SJCRH30 (cell line): ENCODE measurements around the gene EMC7. TPM values are rescaled to one million over a fixed set of nuclear protein-coding genes. Genes with fewer than 3 reads are reported as not detected.
A peak's percentile ranks its signal among the peaks of the same experiment; 100 is the strongest.
"Not testable (repeated sequence)": the region's sequence is repeated elsewhere in the genome, so short reads cannot be mapped to it uniquely, and the experiment has no call there.

Source experiments
- DNase-seq, 2 experiments: peaks; one replicate each; pipeline ENCODE4 v3.0.0-alpha.2; 2015 to 2020
- H3K27ac ChIP-seq: fragments of 250-450 bp; sonication (Bioruptor Pico); 2 replicates; pipeline ENCODE4 v1.5.1; 2020; ENCODE audit warnings: mild to moderate bottlenecking, moderate library complexity
- H3K27me3 ChIP-seq: fragments of 250-450 bp; sonication (Bioruptor Pico); 2 replicates; pipeline ENCODE4 v1.5.1; 2020; ENCODE audit warnings: mild to moderate bottlenecking, moderate library complexity
- H3K36me3 ChIP-seq: fragments of 250-450 bp; sonication (Bioruptor Pico); 2 replicates; pipeline ENCODE4 v1.5.1; 2020; ENCODE audit warnings: mild to moderate bottlenecking, moderate library complexity
- H3K4me1 ChIP-seq: fragments of 250-450 bp; sonication (Bioruptor Pico); 2 replicates; pipeline ENCODE4 v1.5.1; 2020; ENCODE audit warnings: mild to moderate bottlenecking, moderate library complexity
- H3K4me3 ChIP-seq: fragments of 250-450 bp; sonication (Bioruptor Pico); 2 replicates; pipeline ENCODE4 v1.5.1; 2020; ENCODE audit warnings: mild to moderate bottlenecking, moderate library complexity
- H3K9me3 ChIP-seq: fragments of 250-450 bp; sonication (Bioruptor Pico); replicated peaks from 2 replicates; pipeline ENCODE4 v1.5.1; 2020; ENCODE audit warnings: mild to moderate bottlenecking, moderate library complexity
- total RNA-seq: library from RNA; depleted of rRNA; stranded (reverse); fragments of >200 nt; shearing (Covaris generic); gene quantifications from 2 replicates; pipeline ENCODE4 v1.2.3, GENCODE V29; 2014

The EMC7 gene
- total RNA-seq, 1 experiment from 2014 or later: 33.4 TPM

GRCh38 chr15:34059946-34060345, 41.7 kb downstream of the EMC7 start:
- H3K27me3 ChIP-seq: no peaks in the 10 kb centered on the region
- DNase-seq: no peak

GRCh38 chr15:34059476-34059875, 42.2 kb downstream of the EMC7 start:
- Histone ChIP-seq H3K4me1 (peaks cover 4% of the 10 kb centered on the region; the same call in 1 of the 2 replicates), H3K4me3 (no peak overlapping the region), H3K27ac (no peak overlapping the region), H3K36me3 (no peaks in the 10 kb centered on the region), H3K9me3 (peaks cover 2% of the 10 kb centered on the region; the same call in 1 of the 2 replicates), H3K27me3 (no peaks in the 10 kb centered on the region)
- DNase-seq: no peak

More at GRCh38 chr15:34059946-34060345, 41.7 kb downstream of the EMC7 start:
- H3K4me3 ChIP-seq: no peak overlapping the region
- no peaks in the 10 kb centered on the region for H3K36me3 ChIP-seq
- H3K9me3 ChIP-seq: no peaks in the 10 kb centered on the region
- H3K4me1 ChIP-seq: peaks cover 4% of the 10 kb centered on the region; the same call in 1 of the 2 replicates
- H3K27ac ChIP-seq: no peak overlapping the region

- Histone ChIP-seq H3K4me3 (no peak overlapping the region), H3K9me3 (peaks cover 4% of the 10 kb centered on the region; the same call in 1 of the 2 replicates), H3K27ac (no peak overlapping the region), H3K27me3 (no peaks in the 10 kb centered on the region), H3K4me1 (peaks cover 4% of the 10 kb centered on the region; the same call in 1 of the 2 replicates), H3K36me3 (no peaks in the 10 kb centered on the region)
- no peak for DNase-seq
Measured at GRCh38 chr15:34056911-34057310, 44.8 kb downstream of the EMC7 start.

- DNase-seq: no peak
- no peaks in the 10 kb centered on the region for H3K27me3 ChIP-seq
- H3K4me3 ChIP-seq: no peak overlapping the region
- peaks cover 9% of the 10 kb centered on the region for H3K9me3 ChIP-seq
- no peaks in the 10 kb centered on the region for H3K36me3 ChIP-seq
- no peak overlapping the region for H3K27ac ChIP-seq
- H3K4me1 ChIP-seq: peaks cover 4% of the 10 kb centered on the region; the same call in 1 of the 2 replicates
Measured at GRCh38 chr15:34055868-34056595, 45.6 kb downstream of the EMC7 start.

- Histone ChIP-seq H3K27ac (no peak overlapping the region), H3K4me1 (peaks cover 8% of the 10 kb centered on the region), H3K4me3 (no peak overlapping the region), H3K27me3 (no peaks in the 10 kb centered on the region), H3K36me3 (no peaks in the 10 kb centered on the region), H3K9me3 (peaks cover 21% of the 10 kb centered on the region)
- no peak for DNase-seq
Measured at GRCh38 chr15:34054081-34054707, 47.5 kb downstream of the EMC7 start.

- H3K36me3 ChIP-seq, DNase-seq, H3K4me3 ChIP-seq, H3K27ac ChIP-seq, H3K27me3 ChIP-seq: not testable (repeated sequence)
- H3K4me1 ChIP-seq: peaks cover 16% of the 10 kb centered on the region
- H3K9me3 ChIP-seq: peaks cover 21% of the 10 kb centered on the region
Measured at GRCh38 chr15:34050385-34050784, 51.3 kb downstream of the EMC7 start.

GRCh38 chr15:34049112-34049511, 52.5 kb downstream of the EMC7 start:
- peaks cover 16% of the 10 kb centered on the region for H3K9me3 ChIP-seq
- H3K4me3 ChIP-seq: no peak overlapping the region
- peaks cover 16% of the 10 kb centered on the region for H3K4me1 ChIP-seq
- H3K36me3 ChIP-seq: no peaks in the 10 kb centered on the region
- peak in 1 of 2 experiments; percentile 41 for DNase-seq
- H3K27me3 ChIP-seq: no peaks in the 10 kb centered on the region
- H3K27ac ChIP-seq: peak overlapping the region; percentile 97

GRCh38 chr15:34047893-34048775, 53.5 kb downstream of the EMC7 start:
- Histone ChIP-seq H3K9me3 (peaks cover 16% of the 10 kb centered on the region), H3K36me3 (no peaks in the 10 kb centered on the region), H3K27ac (peak overlapping the region; percentile 97), H3K4me1 (peaks cover 16% of the 10 kb centered on the region), H3K27me3 (no peaks in the 10 kb centered on the region), H3K4me3 (peak overlapping the region; percentile 52)
- peak; percentile 93 to 94 for DNase-seq

- Histone ChIP-seq H3K27me3 (no peaks in the 10 kb centered on the region), H3K27ac (no peak overlapping the region), H3K36me3 (no peaks in the 10 kb centered on the region), H3K9me3 (peaks cover 16% of the 10 kb centered on the region), H3K4me3 (no peak overlapping the region), H3K4me1 (peaks cover 16% of the 10 kb centered on the region)
- DNase-seq: no peak
Measured at GRCh38 chr15:34046471-34047145, 55.1 kb downstream of the EMC7 start.

- Histone ChIP-seq H3K27me3 (no peaks in the 10 kb centered on the region), H3K4me3 (no peak overlapping the region), H3K9me3 (no peaks in the 10 kb centered on the region), H3K36me3 (no peaks in the 10 kb centered on the region), H3K27ac (no peak overlapping the region), H3K4me1 (peaks cover 14% of the 10 kb centered on the region)
- no peak for DNase-seq
Measured at GRCh38 chr15:34043813-34044212, 57.8 kb downstream of the EMC7 start.

- Histone ChIP-seq H3K9me3 (no peaks in the 10 kb centered on the region), H3K4me1 (peaks cover 10% of the 10 kb centered on the region), H3K4me3 (no peak overlapping the region), H3K36me3 (no peaks in the 10 kb centered on the region), H3K27ac (no peak overlapping the region), H3K27me3 (no peaks in the 10 kb centered on the region)
- DNase-seq: no peak
Measured at GRCh38 chr15:34043391-34043790, 58.3 kb downstream of the EMC7 start.

GRCh38 chr15:34039790-34040113, 61.9 kb downstream of the EMC7 start:
- Histone ChIP-seq H3K27ac (no peak overlapping the region; the same call in 1 of the 2 replicates), H3K36me3 (no peaks in the 10 kb centered on the region), H3K9me3 (no peaks in the 10 kb centered on the region), H3K4me1 (peaks cover 6% of the 10 kb centered on the region), H3K4me3 (peak overlapping the region; percentile 93), H3K27me3 (no peaks in the 10 kb centered on the region)
- no peak for DNase-seq

GRCh38 chr15:34038871-34039789, 62.5 kb downstream of the EMC7 start, which contains the start of gene AVEN:
Gene AVEN, minus strand, starts transcription at chr15:34039204. Its CDS starts 158 bp downstream, at chr15:34039046.
- Histone ChIP-seq H3K4me1 (peaks cover 6% of the 10 kb centered on the region), H3K4me3 (peak within 1 kb of the TSS; percentile 93), H3K36me3 (no peaks in the 10 kb centered on the region), H3K27me3 (no peaks in the 10 kb centered on the region), H3K9me3 (no peaks in the 10 kb centered on the region), H3K27ac (peak within 1 kb of the TSS; percentile 89)
- peak; percentile 51 to 57 for DNase-seq
